Inflammatory macrophage treated with lipopolysaccharide for 1 hour (primary cell): ENCODE results near the gene CDH4.

Source experiments
- DNase-seq, 2 donors: peaks; one replicate each; pipeline ENCODE4 v3.0.0-alpha.2; 2020 to 2022

The CDH4 gene

DNA sequence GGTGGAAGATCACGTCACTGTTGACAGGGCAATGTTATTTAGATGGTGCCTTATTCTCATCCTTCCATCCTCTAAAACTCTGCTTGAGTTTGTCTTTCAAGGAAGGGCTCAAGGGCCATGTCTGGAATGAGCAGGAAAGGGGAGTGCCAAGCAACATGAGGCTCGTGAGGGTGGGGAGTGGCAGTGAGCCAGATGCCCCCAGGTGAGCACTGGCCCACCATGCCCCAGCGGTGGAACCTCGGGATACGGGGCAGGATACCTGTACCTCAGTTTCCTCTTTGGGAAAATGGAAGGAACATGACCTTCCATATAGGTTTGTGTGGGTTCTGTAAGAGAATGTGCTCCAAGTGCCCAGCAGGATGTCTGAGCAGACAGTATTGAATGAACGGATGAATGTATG, 476.3 kb downstream of the CDH4 start:
- DNase-seq = no peak

DNA sequence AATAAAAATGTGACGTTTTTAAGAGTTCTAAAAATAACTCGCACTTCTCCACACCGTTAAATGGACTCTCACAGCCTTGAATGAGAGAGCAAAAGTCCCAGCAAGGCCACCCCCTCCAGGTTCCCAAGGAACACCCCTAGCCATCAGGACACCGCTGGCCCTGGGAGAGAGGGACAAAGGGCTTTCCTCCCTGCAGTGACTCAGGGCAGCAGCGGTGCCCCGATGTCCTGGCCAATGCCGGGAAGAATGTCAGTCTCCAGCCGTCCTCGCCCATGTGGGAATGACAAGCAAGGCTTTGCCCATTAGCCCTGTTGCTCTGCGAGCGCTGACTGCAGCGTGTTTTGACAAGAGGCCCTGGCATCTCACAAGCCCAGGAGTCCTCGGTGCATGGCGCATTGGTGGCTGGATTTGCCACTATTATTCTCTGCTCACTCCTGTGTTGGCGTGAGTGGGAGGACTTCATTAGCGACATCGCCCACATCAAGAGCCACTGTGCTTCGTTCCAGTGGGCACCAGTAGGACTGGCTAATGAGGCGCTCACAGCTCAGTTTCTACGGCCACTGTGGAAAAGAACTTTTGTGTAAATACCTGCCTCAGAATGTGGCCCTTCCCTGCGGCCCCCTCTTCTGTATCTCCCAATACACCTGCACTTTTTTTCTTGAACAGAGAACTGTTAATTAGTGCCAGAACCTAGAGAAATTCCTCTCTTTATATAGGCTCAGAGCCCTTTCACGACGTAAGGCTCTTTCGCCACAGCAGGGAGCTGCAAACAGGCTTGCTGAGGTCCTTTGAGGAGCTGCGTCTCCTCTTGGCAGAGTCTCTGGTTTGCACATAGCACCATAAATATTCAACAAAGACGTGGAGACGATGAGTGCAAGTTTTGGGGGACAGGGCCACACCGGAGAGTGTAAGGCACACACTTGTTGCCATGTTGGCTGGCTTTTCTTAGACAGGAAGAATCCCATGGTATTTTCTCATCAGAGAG, 477.0 kb downstream of the CDH4 start:
- no peak for DNase-seq

DNA sequence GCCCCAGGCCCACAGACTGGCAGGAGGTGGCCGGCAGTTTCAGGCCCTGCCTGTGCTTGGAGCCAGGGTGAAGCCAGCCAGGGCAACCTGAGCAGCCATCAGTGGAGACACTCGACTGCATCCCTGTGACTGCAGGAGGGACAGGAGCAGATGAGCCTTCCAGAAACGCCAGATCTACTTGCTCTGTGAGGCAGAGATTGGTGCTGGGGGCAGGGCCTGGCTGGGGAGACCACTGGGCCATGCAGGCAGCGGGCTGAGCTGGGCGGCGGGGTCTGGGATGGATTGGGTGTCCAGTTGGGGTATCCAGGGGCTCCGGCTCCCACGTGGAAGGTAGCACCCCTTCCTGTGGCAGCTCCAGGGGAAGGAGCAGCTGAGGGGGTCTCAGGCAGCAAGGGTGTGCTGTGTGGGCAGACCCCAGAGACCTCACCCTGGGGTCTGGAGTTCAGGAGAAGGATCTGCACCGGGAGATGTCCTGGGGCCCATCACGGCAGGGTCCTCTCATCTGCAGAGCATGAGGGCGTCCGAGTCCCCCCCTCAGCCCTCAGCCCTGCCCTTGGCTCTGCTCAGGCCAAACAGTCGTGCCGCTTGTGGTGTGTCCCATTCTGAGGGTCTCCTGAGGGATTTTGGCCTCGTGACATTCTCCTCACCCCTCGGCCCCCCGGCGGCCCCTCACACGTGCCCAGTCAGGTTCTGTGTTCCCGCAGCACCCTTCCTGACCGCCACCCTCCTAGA, 478.7 kb downstream of the CDH4 start:
- no peak for DNase-seq

DNA sequence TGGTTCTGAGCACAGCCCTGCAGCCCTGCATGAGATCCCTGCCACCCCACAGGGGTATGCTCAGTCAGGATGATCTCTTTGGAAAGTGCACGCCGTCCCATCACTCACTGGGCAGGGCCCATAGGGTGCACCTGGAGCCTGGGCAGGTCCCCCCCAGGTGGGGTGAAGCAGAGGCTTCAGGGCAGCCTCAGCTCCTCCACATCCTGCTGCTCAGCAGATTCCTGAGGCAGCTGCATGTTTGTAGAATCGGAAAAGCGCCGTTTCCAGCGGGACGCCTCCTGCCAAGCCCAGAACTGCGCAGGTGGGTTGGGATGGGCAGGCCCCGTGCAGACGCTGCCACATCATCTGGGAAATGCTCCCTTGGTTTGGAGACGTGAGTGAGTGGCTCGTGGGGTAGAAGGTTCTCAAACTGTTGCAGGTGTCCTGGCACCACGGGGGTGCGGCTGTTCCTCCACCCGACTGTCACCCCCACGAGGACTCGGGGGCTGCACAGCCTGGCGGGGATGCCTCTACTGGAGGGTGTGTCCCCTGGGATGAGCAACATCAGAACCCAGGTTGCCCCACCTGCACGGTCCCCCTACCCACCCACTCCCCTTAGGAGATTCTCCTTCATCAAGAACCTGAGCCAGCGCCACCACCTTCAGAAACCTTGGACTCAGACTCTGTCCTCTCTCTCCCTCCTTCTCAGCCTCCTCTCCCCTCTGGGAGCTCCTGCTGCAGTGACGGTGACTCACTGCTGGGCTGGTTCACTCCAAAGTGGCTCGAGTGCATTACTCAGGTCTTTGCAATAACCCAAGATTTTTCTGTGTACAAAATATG, 479.5 kb downstream of the CDH4 start:
- no peak for DNase-seq

DNA sequence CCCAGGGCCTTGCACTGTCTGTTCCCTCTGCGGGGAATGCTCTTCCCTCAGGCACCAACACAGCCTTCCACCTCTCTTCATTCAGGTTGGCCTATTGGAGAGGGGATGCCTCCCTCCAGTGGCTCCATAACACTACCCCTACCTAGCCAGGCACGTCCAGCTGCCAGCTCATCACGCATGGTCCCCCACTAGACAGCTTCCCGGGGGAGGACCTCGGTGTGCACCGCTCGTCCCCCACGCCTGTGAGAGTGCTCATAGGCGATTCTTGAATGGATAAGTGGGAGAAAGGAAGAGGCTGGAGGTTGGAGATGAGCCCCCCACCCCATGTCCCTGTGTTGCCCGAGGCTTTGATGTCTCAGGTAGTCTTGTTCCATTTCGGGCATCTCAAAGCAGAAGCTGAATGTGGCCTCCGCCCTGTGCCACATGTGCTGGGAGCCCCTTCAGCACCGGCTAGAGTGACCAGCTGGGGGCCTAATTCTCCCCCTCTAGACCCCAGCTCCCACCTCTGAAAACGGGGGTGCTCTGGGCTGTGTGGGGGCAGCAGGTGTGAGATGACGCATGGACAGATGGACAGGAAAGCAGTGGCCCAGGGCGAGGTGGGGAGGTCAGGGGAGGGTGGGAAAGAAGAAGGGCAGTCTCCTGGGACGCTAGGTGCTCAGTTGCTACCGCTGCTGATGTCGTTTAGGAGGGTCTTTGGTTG, 480.6 kb downstream of the CDH4 start:
- no peak for DNase-seq

DNA sequence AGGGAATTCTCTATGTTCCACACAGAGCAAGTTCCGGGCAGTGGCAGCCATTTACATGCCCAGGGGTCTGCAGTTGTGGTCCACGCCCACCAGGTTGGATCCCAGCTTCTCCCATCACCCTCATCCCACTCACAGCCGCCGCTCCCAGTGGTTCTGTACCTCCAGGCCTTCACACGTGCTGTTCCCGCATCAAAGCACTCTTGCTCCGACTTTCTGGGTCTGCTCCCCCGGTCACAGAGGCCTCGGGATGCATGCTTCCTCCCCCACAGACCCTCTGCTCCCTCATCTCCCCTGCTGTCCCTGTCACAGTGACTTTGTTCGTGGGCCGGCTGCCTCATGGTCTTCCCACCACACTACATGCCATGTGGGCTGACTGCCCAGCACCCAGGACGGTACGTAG, 481.2 kb downstream of the CDH4 start:
- no peak for DNase-seq

DNA sequence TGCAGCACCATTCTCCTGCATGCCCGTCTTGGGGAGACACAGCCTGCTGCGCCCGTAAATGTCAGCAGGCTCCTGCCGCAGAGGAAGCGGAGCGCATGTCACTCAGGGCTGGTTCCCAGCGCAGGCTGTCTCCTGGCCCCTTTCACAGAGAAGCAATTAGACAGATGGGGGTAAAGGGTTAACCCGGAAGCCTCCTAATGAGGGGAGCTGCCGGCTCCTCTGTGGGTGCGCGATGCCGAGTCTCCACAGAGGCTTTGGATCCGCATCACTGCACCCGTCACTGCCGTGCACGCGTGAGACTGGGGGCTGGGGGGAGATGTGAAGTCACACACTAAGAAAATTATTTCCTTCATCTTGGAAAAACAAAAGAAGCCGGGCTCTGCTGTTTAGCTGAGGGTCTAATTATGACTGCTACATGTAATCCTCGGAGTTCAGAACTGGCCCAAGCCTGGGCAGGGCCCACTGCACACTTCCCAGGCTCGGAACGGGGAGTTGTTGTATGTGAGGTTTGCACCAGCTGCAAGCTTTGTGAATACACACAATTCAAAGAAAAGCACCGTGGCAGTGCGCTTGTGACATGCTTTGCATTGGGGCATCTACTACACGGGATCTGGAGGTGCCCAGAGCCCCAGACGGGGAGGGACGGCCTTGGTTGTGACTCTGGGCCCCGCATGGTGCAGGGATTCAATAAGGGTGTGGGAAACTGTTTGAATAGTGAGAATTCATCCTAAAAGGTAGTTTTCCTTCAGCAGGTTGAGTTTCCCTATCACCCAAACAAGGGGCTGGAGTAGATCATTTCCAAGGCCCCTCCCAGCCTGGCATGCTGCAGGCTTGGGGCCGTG, 482.1 kb downstream of the CDH4 start:
- DNase-seq = no peak

DNA sequence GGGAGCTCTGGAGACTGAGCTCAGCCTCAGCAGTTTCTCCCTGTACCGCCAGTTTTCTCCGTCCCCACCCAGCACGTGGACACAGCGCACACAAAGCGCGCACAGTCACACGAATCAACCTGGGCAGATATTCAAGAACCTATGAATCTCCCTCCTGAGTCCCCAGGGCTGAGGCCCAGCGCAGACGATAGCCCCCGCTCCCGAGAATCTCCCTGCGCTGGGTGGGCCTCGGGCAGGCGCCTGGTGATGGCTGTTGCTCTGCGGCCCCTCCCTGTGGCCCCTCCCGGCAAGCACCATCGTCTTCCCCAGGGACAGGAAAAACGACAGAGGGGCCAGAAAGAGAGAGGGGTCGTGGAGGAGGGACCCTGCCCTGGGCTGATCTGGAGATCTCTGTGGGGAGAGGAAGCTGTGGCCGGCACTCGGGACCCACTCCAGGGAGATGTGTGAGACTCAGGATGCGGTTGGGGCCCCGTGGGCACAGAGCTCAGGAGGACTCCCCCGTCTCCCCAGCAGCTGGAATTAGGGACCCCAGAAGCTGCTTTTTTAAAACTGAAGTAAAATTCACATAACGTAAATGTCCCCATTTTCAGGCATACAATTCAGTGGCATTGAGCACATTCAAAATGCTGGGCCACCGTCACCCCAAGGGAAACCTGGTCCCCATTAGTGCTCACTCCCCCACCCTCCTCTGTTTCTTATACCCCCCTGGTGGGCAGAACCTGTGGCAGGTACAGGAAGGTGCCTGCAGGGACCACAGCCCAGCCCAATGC, 482.9 kb downstream of the CDH4 start:
- no peak for DNase-seq

DNA sequence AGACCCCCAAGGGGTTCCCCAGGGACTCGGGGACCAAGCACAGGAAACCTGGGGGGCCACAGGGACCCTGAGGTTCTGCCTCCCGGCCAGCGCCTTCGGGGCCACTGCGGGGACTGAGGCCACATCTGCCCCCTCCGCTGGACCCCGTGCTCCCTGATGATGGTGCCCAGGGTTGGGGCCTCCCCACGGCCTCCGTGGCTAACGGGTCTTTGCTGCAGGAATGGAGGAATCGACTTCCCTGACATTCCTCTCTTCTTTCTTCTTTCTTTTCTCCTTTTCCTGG, 483.4 kb downstream of the CDH4 start:
- DNase-seq = no peak

DNA sequence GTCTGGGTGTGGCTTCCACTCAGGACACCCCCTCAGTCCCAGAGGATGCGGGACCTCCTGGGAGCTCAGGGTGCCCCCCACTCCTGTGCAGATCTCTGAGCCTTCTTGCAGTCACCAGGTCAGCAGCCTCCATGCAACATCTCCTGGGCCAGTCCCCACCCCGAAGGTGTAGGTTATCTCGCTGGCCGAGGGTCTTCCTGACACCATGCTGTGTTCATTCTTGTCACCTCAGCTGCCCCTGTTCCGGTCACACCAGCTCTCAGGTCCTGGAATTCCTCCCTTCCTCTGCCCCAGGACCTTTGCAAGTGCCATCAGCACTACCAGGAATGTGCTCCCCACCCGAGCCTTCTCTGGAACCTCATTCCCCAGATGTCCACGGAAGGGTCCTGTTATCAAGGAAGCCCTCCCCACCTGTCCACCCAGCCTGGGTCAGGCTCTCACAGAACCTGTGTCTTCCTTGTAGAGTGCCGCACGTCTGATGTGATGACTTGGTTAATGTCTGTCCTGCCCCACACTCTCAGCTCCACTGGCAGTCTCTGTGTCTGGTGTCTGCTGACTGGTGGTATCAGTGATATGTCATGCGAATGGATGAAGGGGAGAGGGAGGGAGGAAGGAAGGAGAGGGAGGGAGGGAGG, 484.1 kb downstream of the CDH4 start:
- DNase-seq = no peak

DNA sequence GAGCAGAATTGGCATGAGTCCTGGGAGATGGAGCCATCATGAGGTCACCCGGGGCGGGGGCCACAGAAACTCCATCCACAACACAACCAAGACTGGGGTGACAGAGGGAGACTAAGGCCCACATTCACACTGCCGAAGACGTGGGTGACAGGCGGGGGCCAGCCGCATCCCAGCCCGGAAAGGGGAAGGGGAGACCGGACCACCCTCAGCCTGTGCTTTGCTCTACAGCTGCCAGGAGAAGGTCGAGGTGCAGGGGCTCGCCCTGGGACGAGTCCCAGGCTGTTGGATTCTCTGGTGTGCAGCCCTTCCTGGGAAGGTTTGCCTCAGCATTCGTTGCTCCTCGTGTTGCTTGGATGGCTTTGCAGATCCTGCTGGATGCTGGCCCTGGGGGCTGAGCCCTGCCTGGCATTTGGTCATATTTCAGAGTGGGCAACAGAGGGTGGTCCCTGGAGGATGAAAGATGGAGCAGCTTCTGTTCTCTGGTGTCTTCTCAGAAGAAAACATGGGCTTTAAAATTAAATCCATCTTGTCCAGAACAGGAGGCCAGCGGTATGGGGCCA, 484.8 kb downstream of the CDH4 start:
- no peak for DNase-seq

DNA sequence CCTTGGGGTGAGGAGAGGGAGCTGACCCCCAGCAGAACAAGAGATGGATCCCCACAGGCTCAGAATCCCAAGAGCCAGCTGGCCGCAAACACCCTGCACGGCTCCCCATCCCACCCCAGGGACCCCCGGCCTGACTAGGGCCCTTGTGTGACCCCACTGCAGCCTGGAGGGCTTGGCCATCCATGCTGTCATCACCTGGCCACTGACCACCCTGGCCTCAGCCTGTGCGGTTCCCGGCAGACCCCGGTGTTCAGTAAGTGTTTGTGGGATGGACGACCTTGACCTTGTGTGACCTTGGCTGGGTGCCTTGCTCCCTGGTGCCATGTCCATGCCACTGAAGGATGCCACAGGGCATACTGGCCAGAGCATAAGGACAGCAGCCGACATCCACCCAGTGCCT, 485.3 kb downstream of the CDH4 start:
- DNase-seq = no peak

DNA sequence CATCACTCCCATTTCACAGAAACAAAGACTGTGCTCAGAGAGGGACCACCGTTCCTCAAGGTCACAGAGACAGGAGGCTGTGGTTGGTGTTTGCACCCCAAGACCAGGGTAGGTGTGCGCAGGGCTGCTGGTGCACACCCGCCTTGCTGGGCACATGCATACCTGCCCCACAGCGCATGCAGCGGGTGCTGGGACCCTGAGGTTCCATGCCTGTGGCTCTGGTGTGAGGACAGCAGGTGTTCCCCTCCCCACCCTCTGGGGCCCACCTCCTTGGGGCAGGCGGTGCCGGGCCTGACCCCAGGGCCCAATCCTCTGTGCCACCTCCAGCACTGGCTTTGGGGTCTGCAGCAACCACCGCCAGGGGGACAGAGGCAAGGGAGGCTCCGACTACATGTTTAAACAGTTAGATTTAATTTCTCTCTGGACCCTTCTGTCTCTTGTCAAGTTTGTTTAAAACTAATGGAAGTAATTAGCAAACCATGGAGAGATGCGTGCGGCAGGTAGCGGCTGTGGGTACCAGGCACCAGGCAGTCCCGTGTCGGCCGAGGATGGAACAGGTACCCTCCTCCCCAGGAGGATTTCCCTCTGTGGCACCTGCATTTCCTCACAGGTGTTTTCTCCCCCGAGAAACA, 485.9 kb downstream of the CDH4 start:
- no peak for DNase-seq

DNA sequence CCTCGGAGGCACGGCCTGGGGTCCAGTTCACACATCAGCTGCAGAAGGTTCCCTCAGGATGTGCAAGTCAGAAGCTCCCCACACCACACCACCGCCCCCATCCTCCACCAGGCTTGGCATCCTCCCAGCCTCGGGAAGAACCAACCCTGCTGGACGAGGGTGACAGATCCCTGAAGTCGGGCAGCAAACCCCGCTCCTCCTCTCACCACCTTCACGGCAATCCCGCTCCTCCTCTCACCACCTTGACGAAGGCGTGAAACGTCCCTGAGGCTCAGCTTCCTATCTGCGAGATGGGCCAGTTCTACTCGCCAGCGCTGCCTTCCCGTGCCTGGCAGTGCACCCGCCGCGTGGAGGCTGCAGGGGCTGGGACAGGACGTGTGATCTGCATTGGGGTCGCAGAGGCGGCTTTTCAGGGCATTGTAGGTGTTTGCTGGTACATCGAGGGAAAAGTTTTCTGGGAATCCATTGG, 486.6 kb downstream of the CDH4 start:
- DNase-seq = no peak

DNA sequence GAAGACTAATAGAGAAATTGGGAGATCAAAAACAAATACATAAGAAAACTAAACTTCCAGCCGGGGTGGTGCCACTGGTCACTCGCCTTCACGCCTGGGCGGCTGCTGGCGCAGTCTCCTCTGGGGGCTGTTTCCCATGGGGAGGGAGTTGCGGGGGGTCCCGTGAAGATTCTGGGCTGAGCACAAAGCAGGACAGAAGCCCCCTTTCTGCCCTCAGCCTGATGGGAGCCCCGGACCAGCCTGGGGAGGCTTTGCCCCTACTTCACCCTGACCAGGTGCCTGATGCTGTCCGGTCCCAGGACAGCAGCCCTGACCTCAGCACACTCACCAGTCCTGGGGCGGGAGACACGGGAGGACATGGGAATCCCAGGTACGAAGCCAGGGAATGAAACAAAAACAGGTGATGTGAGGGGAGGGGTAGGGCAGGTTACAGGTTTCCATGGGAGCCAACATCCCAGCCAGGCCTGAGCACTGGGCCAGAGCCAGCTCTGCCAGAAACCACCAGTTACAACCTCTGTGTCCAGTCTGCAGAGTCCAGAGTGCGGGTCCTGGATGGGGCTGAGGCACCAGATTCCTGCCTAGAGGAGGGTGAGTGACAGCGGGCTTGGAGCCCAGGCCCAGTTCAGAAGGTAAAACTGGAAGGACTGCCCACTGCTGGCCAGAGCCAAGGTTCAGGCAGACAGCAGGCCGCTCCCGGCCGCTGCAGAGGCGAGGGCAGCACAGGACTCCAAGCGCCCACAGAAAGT, 487.2 kb downstream of the CDH4 start:
- DNase-seq = no peak

DNA sequence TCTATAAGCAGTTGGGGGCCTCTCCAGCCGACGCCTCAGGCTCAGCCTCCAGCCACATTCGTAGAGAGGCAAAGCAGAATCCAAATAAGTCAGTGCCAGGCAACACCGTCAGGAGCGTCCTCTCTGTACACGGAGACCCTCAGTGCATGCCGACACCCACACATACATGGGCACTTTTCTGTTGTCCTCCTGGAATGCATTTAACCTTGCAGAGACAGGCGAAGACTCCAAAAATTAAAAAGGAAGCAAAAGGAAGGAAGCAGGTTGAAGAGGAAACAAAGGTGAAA, 487.7 kb downstream of the CDH4 start:
- no peak for DNase-seq

DNA sequence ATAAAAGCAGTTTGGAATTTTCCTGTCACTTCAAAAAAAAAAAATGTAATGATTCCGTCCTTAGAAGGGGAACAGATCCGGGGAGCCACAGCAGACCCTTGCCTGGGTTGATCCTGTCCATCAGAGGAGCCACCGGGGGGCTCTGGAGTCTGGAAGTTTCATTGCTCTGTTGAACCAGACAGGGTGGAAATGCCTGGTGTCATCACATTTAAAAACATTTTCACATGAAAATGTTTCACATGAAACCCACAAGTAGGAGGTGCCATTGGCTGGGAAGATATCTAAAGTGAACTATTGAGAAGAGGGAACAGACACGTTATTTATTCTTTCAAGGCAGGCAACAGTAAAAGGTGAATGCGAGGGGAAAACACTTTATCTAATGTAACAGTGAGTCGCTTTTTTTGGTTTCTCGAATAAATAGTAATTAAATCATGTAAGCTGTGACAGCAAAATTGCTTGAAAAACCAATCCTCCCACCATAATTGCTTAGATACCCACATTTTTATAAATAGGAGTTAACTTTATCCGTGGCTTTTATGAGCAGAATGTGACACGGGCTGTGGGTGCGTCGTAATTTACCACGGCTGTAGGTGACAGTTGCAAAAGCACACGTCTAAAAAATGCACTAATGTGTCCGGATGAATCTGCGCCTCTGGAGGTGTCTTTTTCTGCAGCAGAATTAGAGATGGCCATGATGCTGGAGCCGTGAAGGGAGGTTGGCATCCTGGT, 490.2 kb downstream of the CDH4 start:
- no peak for DNase-seq

DNA sequence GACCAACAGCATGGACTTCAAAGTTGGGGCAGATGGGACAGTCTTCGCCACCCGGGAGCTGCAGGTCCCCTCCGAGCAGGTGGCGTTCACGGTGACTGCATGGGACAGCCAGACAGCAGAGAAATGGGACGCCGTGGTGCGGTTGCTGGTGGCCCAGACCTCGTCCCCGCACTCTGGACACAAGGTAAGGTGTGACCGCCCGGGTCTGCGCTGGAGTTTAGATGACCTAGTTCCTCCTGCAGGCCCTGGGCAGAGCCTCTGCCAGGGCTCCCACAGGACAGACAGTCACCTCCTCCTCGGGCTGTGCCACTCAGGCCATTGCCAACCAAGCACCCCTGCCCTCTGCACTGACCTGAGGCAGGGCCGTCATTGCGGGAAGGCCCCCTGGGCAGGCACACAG, 491.5 kb downstream of the CDH4 start:
- no peak for DNase-seq
